Islet precursor cell (in vitro differentiated cells): ENCODE data around the gene BBC3.
A peak's percentile ranks its signal among the peaks of the same experiment; 100 is the strongest.
"Not testable (repeated sequence)": the region's sequence is repeated elsewhere in the genome, so short reads cannot be mapped to it uniquely, and the experiment has no call there.

Experiments
- DNase-seq: peaks from one replicate; pipeline ENCODE4 v3.0.0-alpha.2; 2018

BBC3 gene

GRCh38 chr19:47257411-47258169 is 26.6 kb upstream of the BBC3 start:
- DNase-seq = no peak

- peak; percentile 100 for DNase-seq
Measured at GRCh38 chr19:47256693-47257410, 25.9 kb upstream of the BBC3 start.

- no peak for DNase-seq
Measured at GRCh38 chr19:47255879-47256692, 25.1 kb upstream of the BBC3 start, which contains the start of gene CCDC9. Gene CCDC9, plus strand, starts transcription at chr19:47256525. Its CDS starts 1,876 bp downstream, at chr19:47258401.

GRCh38 chr19:47253970-47254369 is 23.0 kb upstream of the BBC3 start:
- peak; percentile 36 for DNase-seq

GRCh38 chr19:47253467-47253881 is 22.5 kb upstream of the BBC3 start:
- DNase-seq = peak; percentile 80

GRCh38 chr19:47253016-47253415 is 22.0 kb upstream of the BBC3 start:
- not testable (repeated sequence) for DNase-seq

- peak; percentile 82 for DNase-seq
Measured at GRCh38 chr19:47247308-47247990, 16.4 kb upstream of the BBC3 start.

- peak; percentile 99 for DNase-seq
Measured at GRCh38 chr19:47243776-47244547, 13.0 kb upstream of the BBC3 start.

- DNase-seq = no peak
Measured at GRCh38 chr19:47243364-47243775, 12.4 kb upstream of the BBC3 start.

- no peak for DNase-seq
Measured at GRCh38 chr19:47241919-47242577, 11.0 kb upstream of the BBC3 start.

- peak; percentile 97 for DNase-seq
Measured at GRCh38 chr19:47240996-47241918, 10.3 kb upstream of the BBC3 start.

- no peak for DNase-seq
Measured at GRCh38 chr19:47240556-47240955, 9.6 kb upstream of the BBC3 start.

GRCh38 chr19:47239610-47240296 is 8.8 kb upstream of the BBC3 start:
- peak; percentile 70 for DNase-seq

GRCh38 chr19:47239152-47239551 is 8.2 kb upstream of the BBC3 start:
- DNase-seq = no peak

- no peak for DNase-seq
Measured at GRCh38 chr19:47236072-47236675, 5.2 kb upstream of the BBC3 start.

GRCh38 chr19:47232422-47233211 is 1.6 kb upstream of the BBC3 start:
- peak; percentile 70 for DNase-seq

- DNase-seq = peak; percentile 97
Measured at GRCh38 chr19:47231215-47232054, 436 bp upstream of the BBC3 start.
